ENCODE results near the gene KTN1.

GRCh38 chr14:55730592-55731310 lies 150.7 kb downstream of the KTN1 start:
- TF ChIP-seq, protein P1, sequence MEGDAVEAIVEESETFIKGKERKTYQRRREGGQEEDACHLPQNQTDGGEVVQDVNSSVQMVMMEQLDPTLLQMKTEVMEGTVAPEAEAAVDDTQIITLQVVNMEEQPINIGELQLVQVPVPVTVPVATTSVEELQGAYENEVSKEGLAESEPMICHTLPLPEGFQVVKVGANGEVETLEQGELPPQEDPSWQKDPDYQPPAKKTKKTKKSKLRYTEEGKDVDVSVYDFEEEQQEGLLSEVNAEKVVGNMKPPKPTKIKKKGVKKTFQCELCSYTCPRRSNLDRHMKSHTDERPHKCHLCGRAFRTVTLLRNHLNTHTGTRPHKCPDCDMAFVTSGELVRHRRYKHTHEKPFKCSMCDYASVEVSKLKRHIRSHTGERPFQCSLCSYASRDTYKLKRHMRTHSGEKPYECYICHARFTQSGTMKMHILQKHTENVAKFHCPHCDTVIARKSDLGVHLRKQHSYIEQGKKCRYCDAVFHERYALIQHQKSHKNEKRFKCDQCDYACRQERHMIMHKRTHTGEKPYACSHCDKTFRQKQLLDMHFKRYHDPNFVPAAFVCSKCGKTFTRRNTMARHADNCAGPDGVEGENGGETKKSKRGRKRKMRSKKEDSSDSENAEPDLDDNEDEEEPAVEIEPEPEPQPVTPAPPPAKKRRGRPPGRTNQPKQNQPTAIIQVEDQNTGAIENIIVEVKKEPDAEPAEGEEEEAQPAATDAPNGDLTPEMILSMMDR (IDR thresholded peaks at IDR 0.05), result no peak
- TF ChIP-seq POLR2A (IDR thresholded peaks at IDR 0.05), result no peak
